ENCODE data around the gene CASP10. TPM values are rescaled to one million over a fixed set of nuclear protein-coding genes. Genes with fewer than 3 reads are reported as not detected.

Gene CASP10
- total RNA-seq, 4 donors from 2014 or later, result 2.4 to 7.3 (median 3.6) TPM

- no peak for TF ChIP-seq POLR2A (IDR thresholded peaks at IDR 0.05)
- TF ChIP-seq, protein P1, sequence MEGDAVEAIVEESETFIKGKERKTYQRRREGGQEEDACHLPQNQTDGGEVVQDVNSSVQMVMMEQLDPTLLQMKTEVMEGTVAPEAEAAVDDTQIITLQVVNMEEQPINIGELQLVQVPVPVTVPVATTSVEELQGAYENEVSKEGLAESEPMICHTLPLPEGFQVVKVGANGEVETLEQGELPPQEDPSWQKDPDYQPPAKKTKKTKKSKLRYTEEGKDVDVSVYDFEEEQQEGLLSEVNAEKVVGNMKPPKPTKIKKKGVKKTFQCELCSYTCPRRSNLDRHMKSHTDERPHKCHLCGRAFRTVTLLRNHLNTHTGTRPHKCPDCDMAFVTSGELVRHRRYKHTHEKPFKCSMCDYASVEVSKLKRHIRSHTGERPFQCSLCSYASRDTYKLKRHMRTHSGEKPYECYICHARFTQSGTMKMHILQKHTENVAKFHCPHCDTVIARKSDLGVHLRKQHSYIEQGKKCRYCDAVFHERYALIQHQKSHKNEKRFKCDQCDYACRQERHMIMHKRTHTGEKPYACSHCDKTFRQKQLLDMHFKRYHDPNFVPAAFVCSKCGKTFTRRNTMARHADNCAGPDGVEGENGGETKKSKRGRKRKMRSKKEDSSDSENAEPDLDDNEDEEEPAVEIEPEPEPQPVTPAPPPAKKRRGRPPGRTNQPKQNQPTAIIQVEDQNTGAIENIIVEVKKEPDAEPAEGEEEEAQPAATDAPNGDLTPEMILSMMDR (IDR thresholded peaks at IDR 0.05 in 4 of 5, conservative IDR thresholded peaks at IDR 0.05 in 1 of 5), result no peak
- Histone ChIP-seq H3K27ac (peak overlapping the region in 3 of 4 donors; percentile 1 to 43 (median 15)), H3K36me3 (no peaks in the 10 kb centered on the region), H3K4me1 (no peaks in the 10 kb centered on the region), H3K4me3 (no peak overlapping the region), H3K9me3 (no peaks in the 10 kb centered on the region), H3K27me3 (no peaks in the 10 kb centered on the region)
- no peak for ATAC-seq
- in situ Hi-C loops (cut with MboI; ENCODE audit: low sequenced_read_pairs in 4 of 4) (loop anchor here in 2 of 4 donors (10.0 kb wide), 1 partner anchor 281 kb away; no protein-coding TSS in a partner anchor), intact Hi-C loops (cut with DNase I; ENCODE audit: low total_unique reads) (loop anchor here (5.0 kb wide), 1 partner anchor 46 kb away; no protein-coding TSS in a partner anchor)
- DNase-seq, result no peak
Observed at GRCh38 chr2:201185863-201186262, 2.9 kb downstream of the CASP10 start.

GRCh38 chr2:201186982-201187381 lies 4.0 kb downstream of the CASP10 start:
- DNase-seq, result no peak
- Histone ChIP-seq H3K4me1 (no peaks in the 10 kb centered on the region), H3K9me3 (no peaks in the 10 kb centered on the region), H3K36me3 (no peaks in the 10 kb centered on the region), H3K27ac (peak overlapping the region in 2 of 4 donors; percentile 38 to 43), H3K4me3 (no peak overlapping the region), H3K27me3 (no peaks in the 10 kb centered on the region)
- no peak for ATAC-seq
- intact Hi-C loops (cut with DNase I; ENCODE audit: low total_unique reads) (loop anchor here (5.0 kb wide), 1 partner anchor 45 kb away; no protein-coding TSS in a partner anchor), in situ Hi-C loops (cut with MboI; ENCODE audit: low sequenced_read_pairs in 4 of 4) (loop anchor here in 2 of 4 donors (10.0 kb wide), 1 partner anchor 282 kb away; no protein-coding TSS in a partner anchor)
- TF ChIP-seq, protein P1 (IDR thresholded peaks at IDR 0.05 in 4 of 5, conservative IDR thresholded peaks at IDR 0.05 in 1 of 5), result no peak
- no peak for TF ChIP-seq POLR2A (IDR thresholded peaks at IDR 0.05)

GRCh38 chr2:201188449-201188848 lies 5.5 kb downstream of the CASP10 start:
- ATAC-seq (no peak), DNase-seq (no peak)
- no peak for TF ChIP-seq POLR2A (IDR thresholded peaks at IDR 0.05)
- TF ChIP-seq, protein P1 (IDR thresholded peaks at IDR 0.05 in 4 of 5, conservative IDR thresholded peaks at IDR 0.05 in 1 of 5), result no peak
- in situ Hi-C loops (cut with MboI; ENCODE audit: low sequenced_read_pairs in 4 of 4), result loop anchor here in 2 of 4 donors (10.0 kb wide), 1 partner anchor 284 kb away; no protein-coding TSS in a partner anchor
- intact Hi-C loops (cut with DNase I; ENCODE audit: low total_unique reads), result loop anchor here (5.0 kb wide), 1 partner anchor 44 kb away; no protein-coding TSS in a partner anchor
- Histone ChIP-seq H3K4me3 (no peak overlapping the region), H3K27ac (no peak overlapping the region), H3K27me3 (no peaks in the 10 kb centered on the region), H3K4me1 (no peaks in the 10 kb centered on the region), H3K9me3 (no peaks in the 10 kb centered on the region), H3K36me3 (no peaks in the 10 kb centered on the region)

DNA sequence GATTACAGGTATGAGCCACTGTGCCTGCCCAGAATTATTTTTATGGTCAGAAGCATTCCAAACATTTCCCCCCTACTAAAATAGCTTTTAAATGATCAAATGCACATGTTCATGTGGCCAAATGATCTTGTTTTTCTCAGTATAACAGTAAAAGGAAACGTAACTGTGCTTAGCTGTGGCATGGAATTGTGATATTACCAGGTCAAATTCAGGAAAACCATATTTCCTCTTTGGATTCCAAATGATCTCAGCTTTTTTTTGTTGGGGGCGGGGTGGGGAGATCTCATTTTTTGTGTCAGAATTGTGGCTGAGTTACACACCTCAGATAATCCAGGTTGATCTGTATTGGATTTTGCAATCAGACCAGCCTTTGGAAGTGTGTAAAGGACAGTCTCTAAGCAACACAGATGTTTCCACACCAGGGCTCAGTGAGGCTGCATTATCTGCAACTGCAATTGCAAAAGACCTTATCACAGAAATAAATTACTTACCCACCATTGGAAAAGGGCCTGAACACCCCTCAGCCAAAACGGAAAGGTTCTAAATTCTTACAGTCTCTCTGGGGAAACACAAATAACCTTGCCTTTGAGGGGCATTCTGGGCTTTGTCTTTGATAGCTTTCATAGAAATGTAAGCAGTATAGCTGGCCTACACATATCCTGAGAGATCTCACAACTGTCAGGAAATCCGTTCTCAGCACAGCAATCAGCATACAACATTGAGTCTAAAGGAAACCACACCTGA lies 8.4 kb downstream of the CASP10 start:
- ATAC-seq (peak; percentile 57 to 71), DNase-seq (no peak)
- H3K9me3 ChIP-seq, result no peaks in the 10 kb centered on the region
- TF ChIP-seq POLR2A (IDR thresholded peaks at IDR 0.05), result no peak
- TF ChIP-seq, protein P1 (IDR thresholded peaks at IDR 0.05 in 4 of 5, conservative IDR thresholded peaks at IDR 0.05 in 1 of 5), result no peak
- peak overlapping the region; percentile 6 to 55 (median 22) for H3K27ac ChIP-seq
- H3K36me3 ChIP-seq, result no peaks in the 10 kb centered on the region
- intact Hi-C loops (cut with DNase I; ENCODE audit: low total_unique reads) (no loop called here), in situ Hi-C loops (cut with MboI; ENCODE audit: low sequenced_read_pairs in 4 of 4) (no loop called here)
- H3K4me3 ChIP-seq, result no peak overlapping the region
- no peaks in the 10 kb centered on the region for H3K27me3 ChIP-seq
- H3K4me1 ChIP-seq, result no peaks in the 10 kb centered on the region

All from gastrocnemius medialis (tissue), 4 donors.